NCI-H460 (cell line): Measurements from ENCODE around the gene CEP72. TPM values are rescaled to one million over a fixed set of nuclear protein-coding genes. Genes with fewer than 3 reads are reported as not detected.

Source experiments
- DNase-seq: peaks from one replicate; pipeline ENCODE4 v3.0.0-alpha.2; 2016; ENCODE audit warnings: low read depth; ENCODE audit errors: extremely low read depth
- total RNA-seq: library from RNA; depleted of rRNA; stranded (reverse); fragments of >200 nt; shearing (Covaris generic); gene quantifications from 2 replicates; pipeline ENCODE4 v1.2.3, GENCODE V29; 2014

The CEP72 gene
- total RNA-seq, 1 experiment from 2014 or later = 29.0 TPM

GRCh38 chr5:652023-652515, 39.9 kb downstream of the CEP72 start:
- no peak for DNase-seq

GRCh38 chr5:652773-653350, 40.7 kb downstream of the CEP72 start:
- DNase-seq = no peak

- no peak for DNase-seq
Observed at GRCh38 chr5:654071-654778, 42.1 kb downstream of the CEP72 start.

- no peak for DNase-seq
Observed at GRCh38 chr5:655406-655805, 43.3 kb downstream of the CEP72 start.

- no peak for DNase-seq
Observed at GRCh38 chr5:657570-657969, 45.4 kb downstream of the CEP72 start.

- no peak for DNase-seq
Observed at GRCh38 chr5:658103-658502, 46.0 kb downstream of the CEP72 start.

GRCh38 chr5:659496-660263, 47.5 kb downstream of the CEP72 start:
- no peak for DNase-seq

- no peak for DNase-seq
Observed at GRCh38 chr5:660491-661030, 48.4 kb downstream of the CEP72 start.

GRCh38 chr5:661891-662750, 50.0 kb downstream of the CEP72 start:
- no peak for DNase-seq

- DNase-seq = no peak
Observed at GRCh38 chr5:662751-663435, 50.8 kb downstream of the CEP72 start.

GRCh38 chr5:663436-664342, 51.5 kb downstream of the CEP72 start:
- no peak for DNase-seq

GRCh38 chr5:664343-664993, 52.3 kb downstream of the CEP72 start:
- DNase-seq = no peak

GRCh38 chr5:664994-665360, 52.8 kb downstream of the CEP72 start:
- DNase-seq = no peak

- DNase-seq = no peak
Observed at GRCh38 chr5:665541-665955, 53.4 kb downstream of the CEP72 start.

GRCh38 chr5:665956-666711, 54.0 kb downstream of the CEP72 start:
- no peak for DNase-seq

- DNase-seq = no peak
Observed at GRCh38 chr5:666816-667498, 54.8 kb downstream of the CEP72 start.
